HCT116 (cell line): Measurements from ENCODE around the gene TMCO1.

ENCODE experiments used
- CEBPB ChIP-seq: IDR thresholded peaks from 2 replicates; pipeline ENCODE4 v1.6.1; 2012; ENCODE audit warnings: low read depth
- EZH2 ChIP-seq: fragments of 200-600 bp; sonication (generic); IDR thresholded peaks from 2 replicates; pipeline ENCODE4 v1.6.1; 2017; ENCODE audit warnings: antibody characterized with exemption, mixed run types
- JUND ChIP-seq: IDR thresholded peaks from 2 replicates; pipeline ENCODE4 v1.6.1; 2012
- POLR2A ChIP-seq: IDR thresholded peaks from 2 replicates; pipeline ENCODE4 v1.7.0; 2011; ENCODE audit warnings: borderline replicate concordance; ENCODE audit not compliant: insufficient read depth, insufficient read length; ENCODE audit errors: extremely low read depth
- POLR2AphosphoS5 ChIP-seq: IDR thresholded peaks from 2 replicates; pipeline ENCODE4 v1.6.1; 2011; ENCODE audit warnings: mild to moderate bottlenecking, low read depth, low read length, moderate library complexity
- SIN3A ChIP-seq: IDR thresholded peaks from 2 replicates; pipeline ENCODE4 v1.6.1; 2012; ENCODE audit warnings: low read depth
- SP1 ChIP-seq: IDR thresholded peaks from 2 replicates; pipeline ENCODE4 v1.6.1; 2012; ENCODE audit warnings: low read depth
- SRF ChIP-seq: IDR thresholded peaks from 2 replicates; pipeline ENCODE4 v1.6.1; 2012; ENCODE audit warnings: low read depth
- ZFX ChIP-seq: fragments of 450-650 bp; IDR thresholded peaks from 2 replicates; pipeline ENCODE4 v1.6.1; 2017
- ZNF274 ChIP-seq: fragments of 200-500 bp; sonication (Bioruptor generic); IDR thresholded peaks from 2 replicates; pipeline ENCODE4 v1.6.1; 2014; ENCODE audit warnings: mild to moderate bottlenecking, low read depth, low read length, inconsistent platforms
- TF ChIP-seq, protein P1 (sequence below), 3 experiments: fragments of 200-600 bp in 1 of 3; sonication (generic) in 1 of 3; IDR thresholded peaks in 2 of 3; conservative IDR thresholded peaks in 1 of 3; 2 replicates each; pipeline ENCODE4 v1.5.1; 2012 to 2017; ENCODE audit warnings: low read depth in 2 of 3, low read length in 2 of 3, antibody characterized with exemption in 1 of 3, borderline replicate concordance in 1 of 3, control low read depth in 1 of 3, mild to moderate bottlenecking in 1 of 3, mixed read lengths in 1 of 3, mixed run types in 1 of 3, moderate library complexity in 1 of 3; ENCODE audit not compliant: insufficient read depth in 1 of 3
- TF ChIP-seq, protein P2 (sequence below): IDR thresholded peaks from 2 replicates; pipeline ENCODE4 v1.6.1; 2012; ENCODE audit warnings: low read depth

DNA sequence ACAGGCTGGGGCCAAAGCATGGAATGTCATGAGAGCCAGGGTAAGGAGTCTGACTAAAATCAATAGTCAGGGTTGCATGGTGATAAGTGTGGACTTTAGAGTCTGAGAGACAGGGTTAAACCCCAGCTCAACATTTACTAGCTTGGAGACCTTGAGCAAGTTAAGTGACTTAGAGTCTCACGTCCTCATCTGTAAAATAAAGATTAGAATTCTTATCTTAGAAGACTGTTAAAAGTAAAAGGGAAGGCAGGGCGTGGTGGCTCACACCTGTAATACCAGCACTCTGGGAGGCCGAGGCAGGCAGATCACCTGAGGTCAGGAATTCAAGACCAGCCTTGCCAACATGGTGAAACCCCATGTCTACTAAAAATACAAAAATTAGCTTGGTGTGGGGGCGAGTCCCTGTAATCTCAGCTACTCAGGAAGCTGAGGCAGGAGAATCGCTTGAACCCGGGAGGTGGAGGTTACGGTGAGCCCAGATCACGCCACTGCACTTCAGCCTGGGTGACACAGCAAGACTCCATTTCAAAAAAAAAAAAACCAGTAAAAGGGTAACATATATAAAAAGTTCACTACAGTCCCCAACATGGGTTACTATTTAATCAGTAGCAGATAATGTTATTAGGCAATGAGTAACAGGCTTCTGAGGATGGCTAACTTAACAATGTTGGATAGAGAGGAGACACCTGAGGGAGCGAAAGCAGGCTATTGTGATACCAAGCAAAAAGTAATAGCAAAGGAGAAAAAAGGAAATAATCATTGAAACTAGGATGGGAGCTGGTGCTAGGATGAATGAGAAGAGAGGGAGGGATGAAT lies 20.8 kb downstream of the TMCO1 start:
- TF ChIP-seq POLR2AphosphoS5 (no peak), EZH2 (no peak), SRF (no peak), ZFX (no peak), SIN3A (no peak), CEBPB (no peak), ZNF274 (no peak), SP1 (no peak), POLR2A (no peak), JUND (no peak)
- TF ChIP-seq, protein P1, sequence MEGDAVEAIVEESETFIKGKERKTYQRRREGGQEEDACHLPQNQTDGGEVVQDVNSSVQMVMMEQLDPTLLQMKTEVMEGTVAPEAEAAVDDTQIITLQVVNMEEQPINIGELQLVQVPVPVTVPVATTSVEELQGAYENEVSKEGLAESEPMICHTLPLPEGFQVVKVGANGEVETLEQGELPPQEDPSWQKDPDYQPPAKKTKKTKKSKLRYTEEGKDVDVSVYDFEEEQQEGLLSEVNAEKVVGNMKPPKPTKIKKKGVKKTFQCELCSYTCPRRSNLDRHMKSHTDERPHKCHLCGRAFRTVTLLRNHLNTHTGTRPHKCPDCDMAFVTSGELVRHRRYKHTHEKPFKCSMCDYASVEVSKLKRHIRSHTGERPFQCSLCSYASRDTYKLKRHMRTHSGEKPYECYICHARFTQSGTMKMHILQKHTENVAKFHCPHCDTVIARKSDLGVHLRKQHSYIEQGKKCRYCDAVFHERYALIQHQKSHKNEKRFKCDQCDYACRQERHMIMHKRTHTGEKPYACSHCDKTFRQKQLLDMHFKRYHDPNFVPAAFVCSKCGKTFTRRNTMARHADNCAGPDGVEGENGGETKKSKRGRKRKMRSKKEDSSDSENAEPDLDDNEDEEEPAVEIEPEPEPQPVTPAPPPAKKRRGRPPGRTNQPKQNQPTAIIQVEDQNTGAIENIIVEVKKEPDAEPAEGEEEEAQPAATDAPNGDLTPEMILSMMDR (IDR thresholded peaks at IDR 0.05 in 2 of 3, conservative IDR thresholded peaks at IDR 0.05 in 1 of 3; ENCODE audit: borderline replicate concordance in 1 of 3, insufficient read depth in 1 of 3, low read depth in 2 of 3, low read length in 2 of 3) = no peak
- TF ChIP-seq, protein P2, sequence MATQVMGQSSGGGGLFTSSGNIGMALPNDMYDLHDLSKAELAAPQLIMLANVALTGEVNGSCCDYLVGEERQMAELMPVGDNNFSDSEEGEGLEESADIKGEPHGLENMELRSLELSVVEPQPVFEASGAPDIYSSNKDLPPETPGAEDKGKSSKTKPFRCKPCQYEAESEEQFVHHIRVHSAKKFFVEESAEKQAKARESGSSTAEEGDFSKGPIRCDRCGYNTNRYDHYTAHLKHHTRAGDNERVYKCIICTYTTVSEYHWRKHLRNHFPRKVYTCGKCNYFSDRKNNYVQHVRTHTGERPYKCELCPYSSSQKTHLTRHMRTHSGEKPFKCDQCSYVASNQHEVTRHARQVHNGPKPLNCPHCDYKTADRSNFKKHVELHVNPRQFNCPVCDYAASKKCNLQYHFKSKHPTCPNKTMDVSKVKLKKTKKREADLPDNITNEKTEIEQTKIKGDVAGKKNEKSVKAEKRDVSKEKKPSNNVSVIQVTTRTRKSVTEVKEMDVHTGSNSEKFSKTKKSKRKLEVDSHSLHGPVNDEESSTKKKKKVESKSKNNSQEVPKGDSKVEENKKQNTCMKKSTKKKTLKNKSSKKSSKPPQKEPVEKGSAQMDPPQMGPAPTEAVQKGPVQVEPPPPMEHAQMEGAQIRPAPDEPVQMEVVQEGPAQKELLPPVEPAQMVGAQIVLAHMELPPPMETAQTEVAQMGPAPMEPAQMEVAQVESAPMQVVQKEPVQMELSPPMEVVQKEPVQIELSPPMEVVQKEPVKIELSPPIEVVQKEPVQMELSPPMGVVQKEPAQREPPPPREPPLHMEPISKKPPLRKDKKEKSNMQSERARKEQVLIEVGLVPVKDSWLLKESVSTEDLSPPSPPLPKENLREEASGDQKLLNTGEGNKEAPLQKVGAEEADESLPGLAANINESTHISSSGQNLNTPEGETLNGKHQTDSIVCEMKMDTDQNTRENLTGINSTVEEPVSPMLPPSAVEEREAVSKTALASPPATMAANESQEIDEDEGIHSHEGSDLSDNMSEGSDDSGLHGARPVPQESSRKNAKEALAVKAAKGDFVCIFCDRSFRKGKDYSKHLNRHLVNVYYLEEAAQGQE = no peak
